Tibial nerve (tissue), 4 donors: ENCODE measurements around the gene SMOC1.

Source experiments
- EP300 ChIP-seq, 2 donors: sonication (generic); formaldehyde crosslinking; IDR thresholded peaks; one replicate each; pipeline ENCODE4 v1.6.1; 2017; ENCODE audit warnings: antibody characterized with exemption in 2 of 2, mild to moderate bottlenecking in 1 of 2
- TF ChIP-seq, protein P1 (sequence below), 5 experiments: fragments of 200-600 bp in 3 of 5; fragments of 450-650 bp in 2 of 5; sonication (generic) in 3 of 5; IDR thresholded peaks; one replicate each; pipeline ENCODE4 v1.5.1; 2016 to 2019; ENCODE audit warnings: antibody characterized with exemption in 5 of 5, mild to moderate bottlenecking in 3 of 5, moderate library complexity in 2 of 5

DNA sequence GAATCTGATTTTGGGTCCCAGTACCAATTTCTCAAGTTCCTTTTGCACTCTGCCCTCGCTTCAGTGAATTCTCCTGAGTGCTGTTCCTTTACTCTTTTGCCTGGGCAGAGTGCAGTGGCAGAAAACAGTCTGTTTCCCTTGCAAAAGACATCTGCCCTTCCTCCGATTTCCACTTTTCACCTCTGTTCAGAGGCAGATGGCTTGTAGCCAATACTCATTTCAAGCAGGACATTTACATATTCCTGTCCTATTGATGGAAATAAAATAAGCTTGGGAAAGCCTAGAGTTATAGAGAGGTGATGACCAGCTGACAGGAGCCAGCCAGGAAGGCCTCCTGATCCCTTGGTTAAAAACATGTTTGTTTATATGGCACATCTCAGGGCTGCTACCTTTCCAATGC lies 198.5 kb downstream of the SMOC1 start:
- TF ChIP-seq, protein P1, sequence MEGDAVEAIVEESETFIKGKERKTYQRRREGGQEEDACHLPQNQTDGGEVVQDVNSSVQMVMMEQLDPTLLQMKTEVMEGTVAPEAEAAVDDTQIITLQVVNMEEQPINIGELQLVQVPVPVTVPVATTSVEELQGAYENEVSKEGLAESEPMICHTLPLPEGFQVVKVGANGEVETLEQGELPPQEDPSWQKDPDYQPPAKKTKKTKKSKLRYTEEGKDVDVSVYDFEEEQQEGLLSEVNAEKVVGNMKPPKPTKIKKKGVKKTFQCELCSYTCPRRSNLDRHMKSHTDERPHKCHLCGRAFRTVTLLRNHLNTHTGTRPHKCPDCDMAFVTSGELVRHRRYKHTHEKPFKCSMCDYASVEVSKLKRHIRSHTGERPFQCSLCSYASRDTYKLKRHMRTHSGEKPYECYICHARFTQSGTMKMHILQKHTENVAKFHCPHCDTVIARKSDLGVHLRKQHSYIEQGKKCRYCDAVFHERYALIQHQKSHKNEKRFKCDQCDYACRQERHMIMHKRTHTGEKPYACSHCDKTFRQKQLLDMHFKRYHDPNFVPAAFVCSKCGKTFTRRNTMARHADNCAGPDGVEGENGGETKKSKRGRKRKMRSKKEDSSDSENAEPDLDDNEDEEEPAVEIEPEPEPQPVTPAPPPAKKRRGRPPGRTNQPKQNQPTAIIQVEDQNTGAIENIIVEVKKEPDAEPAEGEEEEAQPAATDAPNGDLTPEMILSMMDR (IDR thresholded peaks at IDR 0.05) = no peak
- no peak for TF ChIP-seq EP300 (IDR thresholded peaks at IDR 0.05)
